ENCODE data around the gene UBA6.

The UBA6 gene

GRCh38 chr4:67632492-67632891, 68.5 kb downstream of the UBA6 start:
- TF ChIP-seq CTCF (IDR thresholded peaks at IDR 0.05) (no peak), ZFX (IDR thresholded peaks at IDR 0.05; ENCODE audit: borderline replicate concordance) (no peak)
- H3K27ac ChIP-seq, result no peak overlapping the region

- TF ChIP-seq CTCF (IDR thresholded peaks at IDR 0.05) (no peak), ZFX (IDR thresholded peaks at IDR 0.05; ENCODE audit: borderline replicate concordance) (no peak)
- no peak overlapping the region for H3K27ac ChIP-seq
Observed at GRCh38 chr4:67624939-67625338, 76.0 kb downstream of the UBA6 start.

GRCh38 chr4:67616478-67616877, 84.5 kb downstream of the UBA6 start:
- TF ChIP-seq CTCF (IDR thresholded peaks at IDR 0.05) (no peak), ZFX (IDR thresholded peaks at IDR 0.05; ENCODE audit: borderline replicate concordance) (no peak)
- H3K27ac ChIP-seq, result no peak overlapping the region

GRCh38 chr4:67615119-67615518, 85.8 kb downstream of the UBA6 start:
- TF ChIP-seq ZFX (IDR thresholded peaks at IDR 0.05; ENCODE audit: borderline replicate concordance) (no peak), CTCF (IDR thresholded peaks at IDR 0.05) (no peak)
- no peak overlapping the region for H3K27ac ChIP-seq

- TF ChIP-seq ZFX (IDR thresholded peaks at IDR 0.05; ENCODE audit: borderline replicate concordance) (no peak), CTCF (IDR thresholded peaks at IDR 0.05) (no peak)
- no peak overlapping the region for H3K27ac ChIP-seq
Observed at GRCh38 chr4:67614186-67614585, 86.8 kb downstream of the UBA6 start.

- TF ChIP-seq CTCF (IDR thresholded peaks at IDR 0.05) (no peak), ZFX (IDR thresholded peaks at IDR 0.05; ENCODE audit: borderline replicate concordance) (no peak)
- no peak overlapping the region for H3K27ac ChIP-seq
Observed at GRCh38 chr4:67608027-67608426, 92.9 kb downstream of the UBA6 start.

GRCh38 chr4:67604749-67605148, 96.2 kb downstream of the UBA6 start:
- no peak for TF ChIP-seq CTCF (IDR thresholded peaks at IDR 0.05)
- TF ChIP-seq ZFX (IDR thresholded peaks at IDR 0.05; ENCODE audit: borderline replicate concordance), result no peak
- H3K27ac ChIP-seq, result no peak overlapping the region
